T47D (cell line): ENCODE data around the gene RALGPS1.

ENCODE experiments used
- DNase-seq, 2 experiments: peaks; one replicate each; pipeline versions ENCODE4 v3.0.0 to v3.0.0-alpha.2; 2011 to 2012; ENCODE audit warnings: low read depth in 1 of 2, low spot score in 1 of 2
- JUND ChIP-seq: IDR thresholded peaks from 2 replicates; pipeline ENCODE4 v1.6.1; 2012; ENCODE audit warnings: low read depth
- in situ Hi-C: cut with HindIII; loops from 2 replicates; pipeline ENCODE4 v1.10.0; 2016; ENCODE audit warnings: low sequenced_read_pairs, low pct_unique_long_range_greater_than_20kb

Gene RALGPS1

DNA sequence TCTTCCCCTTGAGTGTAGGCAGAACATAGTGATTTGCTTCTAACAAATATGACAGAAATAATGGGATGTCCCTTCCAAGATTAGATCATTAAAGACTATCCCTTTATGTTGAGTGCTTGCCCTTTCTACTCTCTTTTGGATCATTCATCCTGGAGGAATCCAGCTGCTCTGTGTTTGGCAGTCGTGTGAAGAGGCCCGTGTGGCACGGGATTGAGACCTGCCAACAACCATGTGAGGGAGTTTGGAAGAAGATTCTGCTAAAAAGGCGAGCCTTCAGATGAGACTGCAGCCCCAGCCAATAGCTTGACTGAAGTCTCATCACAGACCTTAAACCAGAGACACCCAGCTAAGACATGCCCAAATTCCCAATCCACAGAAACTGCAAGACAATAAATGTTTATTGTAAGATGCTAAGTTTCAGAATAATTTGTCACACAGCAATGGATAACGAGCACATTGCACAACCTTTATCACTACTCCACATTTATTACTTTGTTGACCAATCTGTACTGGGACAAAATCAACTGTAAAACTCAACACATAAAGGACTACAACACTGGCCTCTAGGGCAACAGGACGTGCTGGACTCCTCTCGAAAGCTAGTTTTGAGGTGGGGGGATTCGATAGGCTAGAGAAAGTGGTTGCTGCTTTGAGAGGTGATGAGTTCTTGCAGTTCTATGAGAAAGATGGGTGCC is 165.0 kb downstream of the RALGPS1 start:
- no peak for DNase-seq
- in situ Hi-C loops = no loop called here
- no peak for TF ChIP-seq JUND

DNA sequence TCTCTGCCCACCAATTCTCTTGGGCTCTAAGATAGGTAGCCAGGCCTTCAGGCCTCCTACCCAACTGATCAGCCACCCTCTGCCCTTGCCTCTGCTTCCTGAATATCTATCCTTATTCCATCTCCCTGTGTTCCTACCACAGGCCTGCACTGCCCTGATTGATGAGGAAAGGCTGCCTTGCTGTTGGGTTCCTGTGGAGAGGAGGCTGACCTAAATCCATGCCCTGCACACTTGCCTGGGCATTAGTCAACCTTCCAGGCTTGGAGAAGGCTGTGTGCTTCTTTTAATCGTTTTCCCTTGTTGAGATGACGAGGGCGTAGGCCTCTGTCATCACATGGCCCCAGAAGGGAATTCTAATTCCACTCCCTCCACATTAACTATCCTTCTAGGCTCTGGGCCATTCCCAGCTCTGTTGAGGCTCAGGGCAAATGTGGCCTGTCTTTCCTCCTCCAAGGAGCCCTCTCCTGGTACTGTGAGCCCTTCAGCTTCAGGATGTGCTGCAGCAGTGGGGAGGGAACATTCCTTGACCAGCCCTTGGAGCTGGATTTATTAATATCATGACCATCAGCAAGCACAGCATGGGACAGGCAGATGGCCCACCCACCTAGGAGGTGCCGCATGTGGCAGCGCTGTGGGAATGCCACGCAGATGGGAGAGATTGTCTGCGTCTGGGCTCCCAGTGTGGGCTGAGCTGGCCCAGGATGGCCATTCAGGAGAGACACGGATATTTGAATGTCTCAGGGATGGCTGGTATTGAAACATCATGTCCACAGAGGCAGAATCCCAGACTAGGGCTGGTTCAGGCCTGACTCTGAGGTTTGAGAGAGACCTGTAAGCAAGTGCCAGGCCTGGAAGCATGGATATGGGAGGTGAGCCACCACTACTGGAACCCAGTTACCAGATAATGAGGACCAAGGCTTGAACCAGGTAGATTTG is 166.9 kb downstream of the RALGPS1 start:
- DNase-seq = no peak
- in situ Hi-C loops = no loop called here
- TF ChIP-seq JUND = no peak

DNA sequence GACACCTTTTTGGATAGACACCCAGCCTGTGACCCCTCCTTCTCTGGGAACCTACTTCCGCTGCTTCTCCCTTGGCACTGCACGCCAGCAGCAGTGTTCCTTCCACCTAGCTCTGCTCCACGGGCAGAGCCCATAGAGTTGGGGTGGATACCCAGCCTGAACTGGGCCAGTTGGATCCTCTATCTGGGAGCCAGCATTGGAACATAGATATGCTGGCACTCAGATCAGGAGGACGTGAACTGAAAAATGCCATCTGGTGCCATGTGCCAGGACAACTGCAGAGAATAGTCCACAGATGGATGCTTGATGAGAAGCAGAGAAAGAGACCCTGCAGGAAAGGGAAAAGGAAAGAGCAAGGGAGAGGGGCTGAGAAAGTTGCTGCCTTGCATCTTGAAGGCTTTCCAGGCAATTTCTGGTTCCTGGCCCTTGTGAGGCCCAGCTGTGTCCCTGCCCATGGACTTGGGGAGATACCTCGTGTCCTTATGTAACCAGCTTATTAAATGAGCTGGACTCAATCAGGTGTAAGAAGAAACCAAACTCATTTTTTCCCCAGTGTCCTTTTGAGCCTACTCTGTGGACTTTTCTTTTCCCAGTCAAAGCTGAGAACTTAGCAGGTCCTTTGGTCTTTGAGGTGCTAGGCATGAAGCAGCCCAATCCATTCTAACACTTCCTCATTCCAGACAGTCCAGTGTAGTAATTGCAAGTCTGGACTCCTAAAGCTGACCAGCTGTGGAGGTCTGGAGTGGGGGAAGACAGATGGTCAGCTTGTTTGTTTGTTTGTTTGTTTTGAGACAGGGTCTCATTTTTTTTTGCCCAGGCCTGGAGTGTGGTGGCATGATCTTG is 168.8 kb downstream of the RALGPS1 start:
- in situ Hi-C loops = no loop called here
- DNase-seq = peak in 1 of 2 experiments; percentile 21
- no peak for TF ChIP-seq JUND

DNA sequence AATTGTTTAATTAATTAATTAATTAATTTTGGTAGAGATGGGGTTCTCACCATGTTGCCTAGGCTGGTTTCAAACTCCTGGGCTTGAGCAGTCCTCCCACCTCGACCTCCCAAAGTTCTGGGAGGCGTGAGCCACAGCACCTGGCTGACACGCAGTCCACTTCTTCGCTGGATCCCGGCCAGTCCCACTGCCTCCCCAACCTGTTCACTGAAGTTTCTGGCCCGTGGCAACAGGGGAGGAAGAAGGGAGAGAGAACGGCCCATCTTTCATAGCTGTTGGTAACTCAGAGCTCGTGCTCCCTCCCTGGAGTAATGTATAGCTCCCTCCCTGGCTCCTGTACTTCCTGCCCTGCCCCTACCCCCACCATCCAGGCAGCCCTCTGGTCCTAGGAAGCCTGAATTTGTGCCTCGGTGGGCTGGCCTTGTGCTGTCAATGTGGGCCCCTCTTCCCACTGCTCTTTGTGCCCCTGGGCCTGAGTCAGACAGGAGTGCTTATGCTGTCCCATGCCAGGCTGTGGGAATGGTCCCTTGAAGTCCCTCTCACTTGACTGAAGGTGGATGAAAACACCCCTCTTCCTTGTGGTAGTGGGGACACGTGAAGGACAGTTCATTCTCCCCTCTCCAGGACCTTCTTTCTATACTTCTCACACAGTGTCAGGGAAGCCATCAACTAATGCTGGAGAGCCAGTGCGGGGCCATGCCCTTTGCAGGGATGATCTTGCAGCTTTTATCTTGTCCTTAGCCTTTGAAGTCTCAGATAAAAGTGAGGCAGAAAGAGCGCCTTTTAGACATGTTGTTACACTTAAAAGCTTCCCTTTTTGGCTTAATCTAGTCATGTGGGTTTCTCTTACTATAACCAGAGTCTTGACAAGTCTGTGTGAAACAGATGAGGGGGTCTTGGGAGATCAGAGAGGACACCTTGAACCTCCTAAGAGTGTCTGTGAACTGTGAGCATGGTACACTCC is 169.8 kb downstream of the RALGPS1 start:
- in situ Hi-C loops = no loop called here
- no peak for TF ChIP-seq JUND
- no peak for DNase-seq

DNA sequence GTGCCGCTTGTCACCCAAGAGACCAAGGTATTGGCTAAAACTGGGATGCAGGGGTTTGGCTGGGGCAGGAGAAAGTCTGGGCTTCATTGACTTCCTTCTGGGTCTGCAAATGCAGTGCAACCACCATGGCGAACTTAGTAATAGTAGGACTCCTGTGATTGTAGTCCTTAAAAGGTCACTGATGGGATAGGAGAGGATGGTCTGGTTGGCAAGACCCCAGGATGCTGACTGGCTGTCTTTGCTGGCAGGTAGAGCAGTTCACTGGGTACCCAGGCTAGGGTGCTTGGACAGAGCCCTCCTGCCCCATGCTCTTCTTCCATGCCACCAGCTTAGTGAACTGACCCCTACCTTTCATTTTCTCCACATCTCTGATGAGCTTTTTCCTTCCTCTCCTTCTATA is 170.6 kb downstream of the RALGPS1 start:
- in situ Hi-C loops = no loop called here
- no peak for DNase-seq
- TF ChIP-seq JUND = no peak

DNA sequence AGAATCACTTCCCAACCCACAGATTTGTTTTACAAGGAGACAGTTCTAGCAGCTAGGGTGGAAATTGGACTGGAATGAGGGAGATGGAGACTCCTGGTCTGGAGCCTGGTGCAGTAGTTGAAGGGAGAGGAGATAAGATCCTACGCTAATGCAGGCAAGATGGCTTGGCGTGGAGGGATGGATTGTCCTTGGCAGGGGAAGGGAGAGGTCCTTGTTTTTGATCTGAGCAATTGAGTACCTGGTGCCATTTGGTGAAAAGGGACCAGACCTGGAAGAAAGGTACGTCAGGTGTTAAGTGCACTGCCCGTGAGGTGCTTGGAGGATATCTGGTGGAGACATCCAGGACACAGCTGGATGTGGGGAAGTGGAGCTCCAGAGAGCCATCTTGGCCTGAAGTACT is 172.2 kb downstream of the RALGPS1 start:
- TF ChIP-seq JUND = no peak
- DNase-seq = no peak
- in situ Hi-C loops = no loop called here

DNA sequence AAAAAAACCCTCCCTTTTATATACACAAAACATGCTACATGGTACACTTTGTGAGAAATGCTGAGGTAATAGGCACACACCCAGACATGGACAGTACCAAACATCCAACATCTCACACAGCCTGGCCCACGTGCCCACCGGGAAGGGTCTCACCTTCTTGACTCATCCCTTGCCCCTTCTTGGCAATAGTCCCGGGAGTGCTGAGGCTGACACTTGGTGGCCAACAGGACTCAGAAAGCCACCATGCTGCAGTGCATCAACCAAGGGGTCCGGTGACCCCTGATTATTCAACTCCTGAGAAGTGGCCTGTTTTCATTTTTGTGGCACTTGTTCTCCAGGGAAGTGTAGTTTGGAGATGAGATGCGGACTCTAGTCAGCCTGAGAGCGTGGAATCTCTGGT is 172.8 kb downstream of the RALGPS1 start:
- in situ Hi-C loops = no loop called here
- DNase-seq = no peak
- no peak for TF ChIP-seq JUND

DNA sequence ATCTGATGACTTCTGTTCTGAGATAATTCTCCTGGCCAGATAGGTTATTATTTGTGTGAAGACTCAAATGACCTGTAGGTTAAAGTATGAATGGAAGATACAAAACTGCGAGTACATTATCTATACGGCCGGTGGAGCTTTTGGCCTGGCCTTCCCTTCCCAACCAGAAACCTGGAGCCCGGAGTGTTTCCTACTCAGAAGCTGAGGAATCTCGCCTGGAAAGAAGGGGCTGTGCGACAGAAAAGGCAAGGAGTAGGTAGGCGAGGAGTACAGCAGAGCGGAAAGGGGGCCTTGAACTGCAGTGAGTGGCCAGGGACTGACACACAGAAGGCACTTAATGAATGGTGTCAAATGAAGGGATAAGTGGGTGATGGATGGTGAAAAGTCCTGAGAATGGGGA is 173.3 kb downstream of the RALGPS1 start:
- in situ Hi-C loops = no loop called here

DNA sequence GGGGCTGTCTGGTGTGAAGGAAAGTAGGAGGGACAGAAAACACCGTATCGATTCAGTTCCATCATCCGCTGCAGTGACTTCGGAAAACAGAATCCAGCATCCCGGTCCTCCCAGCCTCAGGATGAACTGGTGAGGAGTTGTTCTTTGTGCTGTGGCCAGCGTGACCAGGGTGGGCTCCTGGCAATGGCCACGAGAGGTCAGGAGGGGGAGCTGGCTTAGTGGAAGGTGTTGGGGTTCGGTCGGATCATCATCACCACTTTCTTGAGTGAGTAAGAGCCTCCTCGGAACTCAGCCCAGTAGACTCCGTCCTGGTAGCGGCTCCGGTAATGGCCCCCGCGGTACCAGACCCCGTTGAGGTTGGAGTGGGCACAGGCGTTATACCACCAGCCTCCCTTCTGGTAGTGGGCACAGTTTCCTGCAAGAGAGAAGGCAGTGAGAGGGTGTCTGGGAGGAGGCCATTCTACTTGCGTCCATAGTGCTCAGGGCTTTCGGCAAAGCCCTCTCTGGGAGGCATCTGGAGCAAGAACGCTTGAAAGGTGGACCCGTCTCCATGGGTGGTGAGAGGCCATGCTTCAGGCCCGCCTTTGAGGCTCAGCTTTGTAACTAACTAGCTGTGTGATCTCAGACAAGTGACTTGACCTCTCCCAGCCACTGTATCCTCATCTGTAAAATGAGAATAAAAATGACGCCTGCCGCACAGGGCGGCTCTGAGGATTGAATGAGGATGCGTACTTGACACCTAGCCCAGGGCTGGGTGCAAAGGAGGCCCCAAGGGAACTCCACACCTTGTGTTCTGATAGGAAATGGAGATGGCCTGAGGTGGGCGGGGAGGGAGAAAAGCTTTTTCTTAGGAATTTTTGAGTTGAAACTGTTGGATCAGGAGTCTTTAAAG is 174.4 kb downstream of the RALGPS1 start:
- DNase-seq = no peak
- in situ Hi-C loops = no loop called here
- TF ChIP-seq JUND = no peak

More for the DNA sequence above, 173.3 kb downstream of the RALGPS1 start:
- no peak for DNase-seq
- no peak for TF ChIP-seq JUND

DNA sequence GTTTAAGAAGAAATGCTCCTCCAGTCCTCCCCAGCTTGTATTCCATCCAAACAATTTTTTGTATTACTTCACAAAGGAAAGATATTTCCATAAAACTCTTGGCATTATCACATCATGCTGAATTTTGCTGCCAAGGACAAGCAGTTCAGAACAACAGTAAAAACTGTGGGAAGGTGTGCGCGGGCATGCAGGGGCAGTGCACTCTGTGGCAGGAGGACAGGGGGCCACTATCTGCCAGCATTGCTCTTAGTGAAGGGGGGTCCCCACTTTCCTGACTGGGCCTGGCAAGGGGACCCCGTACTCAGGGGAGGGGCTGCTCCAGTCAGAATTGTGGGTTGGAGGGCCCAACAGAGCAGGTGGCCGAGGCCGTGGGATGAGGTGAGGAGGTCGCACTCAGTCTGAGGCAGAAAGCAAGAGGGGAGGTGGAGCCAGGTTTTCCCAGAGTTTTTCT is 175.1 kb downstream of the RALGPS1 start:
- in situ Hi-C loops = no loop called here
- DNase-seq = no peak
- no peak for TF ChIP-seq JUND
